H1 (cell line): ENCODE results near the gene NR5A2. TPM values are rescaled to one million over a fixed set of nuclear protein-coding genes. Genes with fewer than 3 reads are reported as not detected.
A peak's percentile ranks its signal among the peaks of the same experiment; 100 is the strongest.

Experiments
- CTCF ChIA-PET: fragments of 300-600 bp; sonication (Branson Sonifier 250); formaldehyde crosslinking; loops from one replicate; lab custom pipeline; 2021; ENCODE audit not compliant: partially characterized antibody; lab: Charles Lee
- POLR2A ChIA-PET: fragments of 300-600 bp; sonication (Branson Sonifier 250); formaldehyde crosslinking; loops from one replicate; lab custom pipeline; 2021; ENCODE audit warnings: inconsistent platforms; ENCODE audit not compliant: partially characterized antibody; lab: Charles Lee
- DNase-seq, 2 experiments: peaks; one replicate each; pipeline versions ENCODE4 v3.0.0 to v3.0.0-alpha.2; 2010 to 2022; ENCODE audit warnings: low spot score in 2 of 2, low read depth in 1 of 2, mixed read lengths in 1 of 2
- FAIRE-seq: peaks from 2 replicates; lab custom pipeline; 2011; peaks lifted over from hg19 to GRCh38; lab: Jason Lieb, UNC
- H2AFZ ChIP-seq: 2 replicates; pipeline ENCODE4 v1.8.1; 2012; ENCODE audit warnings: low read length, inconsistent platforms
- H2AK5ac ChIP-seq: 2 replicates; pipeline ENCODE4 v1.6.1; 2013; ENCODE audit warnings: low read depth, low read length
- H2BK120ac ChIP-seq: replicated peaks from 2 replicates; pipeline ENCODE3; 2013; ENCODE audit warnings: low read depth, low read length, inconsistent platforms
- H2BK12ac ChIP-seq: 2 replicates; pipeline ENCODE4 v1.6.1; 2013; ENCODE audit warnings: low read depth, low read length
- H2BK15ac ChIP-seq: 2 replicates; pipeline ENCODE4 v1.6.1; 2013; ENCODE audit warnings: low read length
- H2BK20ac ChIP-seq: 2 replicates; pipeline ENCODE4 v1.6.1; 2013; ENCODE audit warnings: low read length
- H2BK5ac ChIP-seq: 2 replicates; pipeline ENCODE4 v1.6.1; 2013; ENCODE audit warnings: low read depth, low read length
- H3K14ac ChIP-seq: 2 replicates; pipeline ENCODE4 v1.6.1; 2013; ENCODE audit warnings: inconsistent platforms; ENCODE audit not compliant: insufficient read length
- H3K18ac ChIP-seq: 2 replicates; pipeline ENCODE4 v1.6.1; 2013; ENCODE audit warnings: low read length; ENCODE audit errors: extremely low read depth
- H3K23ac ChIP-seq: 2 replicates; pipeline ENCODE4 v1.6.1; 2013; ENCODE audit warnings: inconsistent platforms; ENCODE audit not compliant: insufficient read length
- H3K23me2 ChIP-seq: 2 replicates; pipeline ENCODE4 v1.6.1; 2013; ENCODE audit warnings: low read depth, low read length
- H3K27ac ChIP-seq: 2 replicates; pipeline ENCODE4 v1.6.1; 2011; ENCODE audit warnings: low read depth, low read length, inconsistent platforms
- H3K27me3 ChIP-seq, 4 experiments: replicated peaks in 1 of 4; 1 replicate in 1 of 4; 2 replicates in 3 of 4; pipeline versions ENCODE4 v1.6.1 to v1.8.1; 2011 to 2013; ENCODE audit warnings: low read length in 3 of 4, mild to moderate bottlenecking in 3 of 4, inconsistent platforms in 2 of 4, mixed read lengths in 2 of 4, moderate library complexity in 1 of 4; ENCODE audit not compliant: control insufficient read depth in 3 of 4, insufficient read depth in 3 of 4; ENCODE audit errors: extremely low read depth in 1 of 4
- H3K36me3 ChIP-seq, 4 experiments: 2 replicates each; pipeline versions ENCODE4 v1.6.1 to v1.8.1; 2011 to 2013; ENCODE audit warnings: mild to moderate bottlenecking in 4 of 4, low read length in 3 of 4, moderate library complexity in 2 of 4, control low read depth in 1 of 4, inconsistent platforms in 1 of 4; ENCODE audit not compliant: insufficient read depth in 4 of 4, control insufficient read depth in 2 of 4
- H3K4ac ChIP-seq: replicated peaks from 2 replicates; pipeline ENCODE3; 2013; ENCODE audit warnings: low read length, low read depth, mixed read lengths, inconsistent platforms; ENCODE audit not compliant: insufficient read length
- H3K4me1 ChIP-seq, 4 experiments: replicated peaks in 1 of 4; 1 replicate in 1 of 4; 2 replicates in 3 of 4; pipeline versions ENCODE4 v1.6.1 to v1.8.1; 2011 to 2013; ENCODE audit warnings: low read length in 3 of 4, inconsistent platforms in 2 of 4, mixed read lengths in 1 of 4; ENCODE audit not compliant: insufficient read depth in 4 of 4, control insufficient read depth in 3 of 4
- H3K4me2 ChIP-seq, 2 experiments: 2 replicates each; pipeline versions ENCODE4 v1.6.1 to v1.8.1; 2011 to 2013; ENCODE audit warnings: low read depth in 2 of 2, low read length in 2 of 2, control low read depth in 1 of 2, inconsistent platforms in 1 of 2, mild to moderate bottlenecking in 1 of 2; ENCODE audit not compliant: insufficient read depth in 1 of 2
- H3K4me3 ChIP-seq, 4 experiments: fragments of 200-600, 300-600 bp in 1 of 4; sonication (generic), shearing (Covaris generic), sonication (Bioruptor Twin) in 1 of 4; 2 replicates each; pipeline versions ENCODE4 v1.5.1 to v1.8.1; 2011 to 2016; ENCODE audit warnings: low read length in 4 of 4, low read depth in 3 of 4, control low read depth in 2 of 4, inconsistent platforms in 2 of 4, mild to moderate bottlenecking in 2 of 4, mixed read lengths in 1 of 4, moderate library complexity in 1 of 4; ENCODE audit not compliant: insufficient read depth in 2 of 4; ENCODE audit errors: extremely low read depth in 1 of 4
- H3K56ac ChIP-seq: replicated peaks from 2 replicates; pipeline ENCODE3; 2013; ENCODE audit warnings: low read depth, mild to moderate bottlenecking, mixed read lengths, low read length, inconsistent platforms; ENCODE audit not compliant: insufficient read length
- H3K79me1 ChIP-seq: 2 replicates; pipeline ENCODE4 v1.6.1; 2013; ENCODE audit warnings: low read depth, low read length, control low read depth
- H3K79me2 ChIP-seq, 2 experiments: 2 replicates each; pipeline versions ENCODE4 v1.6.1 to v1.8.1; 2012 to 2013; ENCODE audit warnings: low read length in 2 of 2, mild to moderate bottlenecking in 2 of 2, inconsistent platforms in 1 of 2; ENCODE audit not compliant: insufficient read depth in 2 of 2, control insufficient read depth in 1 of 2
- H3K9ac ChIP-seq, 4 experiments: replicated peaks in 1 of 4; 1 replicate in 1 of 4; 2 replicates in 3 of 4; pipeline versions ENCODE4 v1.6.1 to v1.8.1; 2011 to 2013; ENCODE audit warnings: low read depth in 3 of 4, low read length in 3 of 4, control low read depth in 2 of 4, mild to moderate bottlenecking in 2 of 4, moderate library complexity in 2 of 4, inconsistent platforms in 1 of 4; ENCODE audit errors: extremely low read depth in 1 of 4
- H3K9me3 ChIP-seq, 2 experiments: 2 replicates each; pipeline versions ENCODE4 v1.6.1 to v1.8.1; 2012 to 2013; ENCODE audit warnings: mild to moderate bottlenecking in 2 of 2, moderate library complexity in 2 of 2, control low read depth in 1 of 2, inconsistent platforms in 1 of 2, low read depth in 1 of 2, low read length in 1 of 2, mixed read lengths in 1 of 2; ENCODE audit not compliant: insufficient read depth in 2 of 2
- H4K20me1 ChIP-seq, 2 experiments: replicated peaks in 1 of 2; 2 replicates each; pipeline versions ENCODE3 to v1.8.1; 2011 to 2013; ENCODE audit warnings: inconsistent platforms in 2 of 2, low read length in 2 of 2, mild to moderate bottlenecking in 1 of 2; ENCODE audit not compliant: insufficient read depth in 2 of 2, control insufficient read depth in 1 of 2
- H4K5ac ChIP-seq: 2 replicates; pipeline ENCODE4 v1.6.1; 2013; ENCODE audit warnings: low read length, low read depth, mixed read lengths, inconsistent platforms; ENCODE audit not compliant: insufficient read length
- H4K8ac ChIP-seq: 2 replicates; pipeline ENCODE4 v1.8.0; 2013; ENCODE audit warnings: mild to moderate bottlenecking, moderate library complexity, low read length, inconsistent platforms; ENCODE audit not compliant: insufficient read depth; ENCODE audit errors: extremely low read depth
- H4K91ac ChIP-seq: replicated peaks from 2 replicates; pipeline ENCODE3; 2013; ENCODE audit warnings: low read length, mixed read lengths, inconsistent platforms; ENCODE audit not compliant: insufficient read length
- BACH1 ChIP-seq: IDR thresholded peaks from 2 replicates; pipeline ENCODE4 v1.6.1; 2012; ENCODE audit warnings: low read length, improper control_type of control experiment
- BRCA1 ChIP-seq: IDR thresholded peaks from 2 replicates; pipeline ENCODE4 v1.6.1; 2012; ENCODE audit warnings: low read depth, low read length, improper control_type of control experiment
- CBX8 ChIP-seq: fragments of 300-800, 300-1000 bp; sonication (generic); IDR thresholded peaks from 2 replicates; pipeline ENCODE4 v1.7.1; 2016; ENCODE audit warnings: low read depth, low read length, borderline replicate concordance
- CEBPB ChIP-seq: IDR thresholded peaks from 2 replicates; pipeline ENCODE4 v1.6.1; 2012; ENCODE audit warnings: low read depth, low read length
- HDAC2 ChIP-seq, 2 experiments: fragments of 300-600 bp in 1 of 2; sonication (generic) in 1 of 2; IDR thresholded peaks; 2 replicates each; pipeline ENCODE4 v1.6.1; 2011 to 2012; ENCODE audit warnings: low read depth in 2 of 2, low read length in 2 of 2, mild to moderate bottlenecking in 2 of 2, moderate library complexity in 2 of 2, borderline replicate concordance in 1 of 2, inconsistent platforms in 1 of 2
- KDM5A ChIP-seq: fragments of 200-600 bp; IDR thresholded peaks from 2 replicates; pipeline ENCODE4 v1.7.1; 2012; ENCODE audit warnings: mild to moderate bottlenecking, low read length, inconsistent platforms, mixed read lengths
- PHF8 ChIP-seq: fragments of 200-600 bp; sonication (generic); conservative IDR thresholded peaks from 2 replicates; pipeline ENCODE4 v1.7.1; 2012; ENCODE audit warnings: low read depth, mild to moderate bottlenecking, inconsistent platforms, low read length, moderate library complexity
- RAD21 ChIP-seq, 2 experiments: IDR thresholded peaks in 1 of 2; conservative IDR thresholded peaks in 1 of 2; 2 replicates each; pipeline ENCODE4 v1.6.1; 2011; ENCODE audit warnings: low read depth in 2 of 2, low read length in 2 of 2, improper control_type of control experiment in 1 of 2, inconsistent platforms in 1 of 2, mild to moderate bottlenecking in 1 of 2, moderate library complexity in 1 of 2
- RBBP5 ChIP-seq: IDR thresholded peaks from 2 replicates; pipeline ENCODE4 v1.7.1; 2012; ENCODE audit warnings: low read depth, mild to moderate bottlenecking, inconsistent platforms, low read length, moderate library complexity, borderline replicate concordance
- RNF2 ChIP-seq: fragments of 200-900, 300-1000 bp; sonication (generic); IDR thresholded peaks from 2 replicates; pipeline ENCODE4 v1.7.1; 2016; ENCODE audit warnings: borderline replicate concordance, low read depth, mild to moderate bottlenecking, antibody characterized with exemption, low read length; ENCODE audit not compliant: poor library complexity, severe bottlenecking; ENCODE audit errors: missing control alignments
- SIX5 ChIP-seq: IDR thresholded peaks from 2 replicates; pipeline ENCODE4 v1.6.1; 2011; ENCODE audit warnings: mild to moderate bottlenecking, low read depth, low read length
- SP2 ChIP-seq: IDR thresholded peaks from 2 replicates; pipeline ENCODE4 v1.6.1; 2012; ENCODE audit warnings: mild to moderate bottlenecking, low read length, inconsistent platforms
- SRF ChIP-seq: IDR thresholded peaks from 2 replicates; pipeline ENCODE4 v1.6.1; 2011; ENCODE audit warnings: mild to moderate bottlenecking, low read depth, low read length, moderate library complexity
- SUZ12 ChIP-seq: fragments of 200-600 bp; sonication (generic); IDR thresholded peaks from 2 replicates; pipeline ENCODE4 v1.6.1; 2012; ENCODE audit warnings: mild to moderate bottlenecking, inconsistent platforms, low read length, moderate library complexity, mixed read lengths
- WGBS, 2 experiments: shearing (Covaris generic) in 1 of 2; methylation state at CpG; one replicate each; pipeline versions ENCODE4 v1.1.6 to v1.1.7; 2013 to 2015; ENCODE audit warnings: low lambda C conversion rate in 2 of 2, mixed read lengths in 2 of 2, inconsistent platforms in 1 of 2, low coverage in 1 of 2, missing lambda C conversion rate in 1 of 2; ENCODE audit not compliant: insufficient replicate concordance in 2 of 2, insufficient coverage in 1 of 2, insufficient read length in 1 of 2; ENCODE audit errors: extremely low coverage in 1 of 2, missing lambda C conversion rate in 1 of 2; 5-methylcytosine and 5-hydroxymethylcytosine counted together
- polyA plus RNA-seq, 7 experiments: library from polyadenylated mRNA; depleted of rRNA in 3 of 7; stranded (reverse) in 5 of 7; unstranded in 2 of 7; fragments of >200 nt in 5 of 7; fragments of 200-250 nt in 2 of 7; gene quantifications; 1 replicate in 5 of 7; 2 replicates in 1 of 7; 4 replicates in 1 of 7; pipeline versions ENCODE4 v1.2.1 to v1.2.3, GENCODE V29; 2011 to 2013; ENCODE audit warnings: missing spikeins in 2 of 7, mixed read lengths in 2 of 7
- total RNA-seq: library from RNA; stranded (reverse); fragmentation: NEBNext Ultra II Directional; extraction: Animal tissue kit (Norgen Biotek cat#: 25700); gene quantifications from 2 replicates; pipeline ENCODE4 v1.2.1, GENCODE V29; 2021

The NR5A2 gene
- total and polyA plus RNA-seq, 2 of the 8 experiments (the other 6 are each of a cell fraction or from before 2014, with no cell fraction given) = 1.7 to 11.6 TPM

GRCh38 chr1:200217703-200218102, 190.2 kb downstream of the NR5A2 start:
- no peak for DNase-seq
- H4K8ac ChIP-seq = no peak overlapping the region
- no peak overlapping the region for H3K4me2 ChIP-seq
- no peaks in the 10 kb centered on the region for H3K4me1 ChIP-seq
- no peak overlapping the region for H4K5ac ChIP-seq
- H2BK12ac ChIP-seq = peak overlapping the region; percentile 34; the same call in 1 of the 2 replicates
- H3K4ac ChIP-seq = no peak overlapping the region
- no peaks in the 10 kb centered on the region for H3K79me1 ChIP-seq
- WGBS, 2 experiments = 92% methylated on average over 5 of the region's 5 CpGs; no CpG with 5 or more reads in 1 of the 2 experiments
- no peak for FAIRE-seq
- POLR2A ChIA-PET = no interaction called here
- H4K91ac ChIP-seq = no peak overlapping the region
- no peak overlapping the region for H2AK5ac ChIP-seq
- no peak overlapping the region for H3K9ac ChIP-seq
- no peak overlapping the region for H3K27ac ChIP-seq
- H4K20me1 ChIP-seq = no peaks in the 10 kb centered on the region
- no peaks in the 10 kb centered on the region for H3K79me2 ChIP-seq
- CTCF ChIA-PET = interaction anchor here (1.1 kb wide), 1 partner anchor 19 kb away, joined by 3 read pairs; no protein-coding TSS in a partner anchor
- H3K56ac ChIP-seq = no peak overlapping the region
- no peak overlapping the region for H2BK20ac ChIP-seq
- H3K36me3 ChIP-seq = no peaks in the 10 kb centered on the region
- no peak overlapping the region for H2BK5ac ChIP-seq
- no peak overlapping the region for H3K23ac ChIP-seq
- no peak overlapping the region for H3K14ac ChIP-seq
- no peak overlapping the region for H3K18ac ChIP-seq
- no peak overlapping the region for H3K4me3 ChIP-seq
- H3K9me3 ChIP-seq = 0 out of 4 replicates have a peak, but pooled peaks cover 0 to 3% of the 10 kb centered on the region in 2 experiments
- 0 out of 2 replicates have a peak overlapping the region, but pooled peaks have one; percentile 21 for H2BK15ac ChIP-seq
- no peak overlapping the region for H2AFZ ChIP-seq
- H2BK120ac ChIP-seq = no peak overlapping the region
- no peaks in the 10 kb centered on the region for H3K27me3 ChIP-seq
- H3K23me2 ChIP-seq = no peaks in the 10 kb centered on the region
- TF ChIP-seq HDAC2 (IDR thresholded peaks at IDR 0.05; ENCODE audit: borderline replicate concordance in 1 of 2, low read depth in 2 of 2, low read length in 2 of 2) (no peak), RAD21 (IDR thresholded peaks at IDR 0.05 in 1 of 2, conservative IDR thresholded peaks at IDR 0.05 in 1 of 2; ENCODE audit: low read depth in 2 of 2, low read length in 2 of 2) (no peak), RBBP5 (no peak), SIX5 (no peak), PHF8 (no peak), CEBPB (no peak), SUZ12 (no peak), BACH1 (no peak), KDM5A (no peak), CBX8 (no peak), SP2 (no peak), SRF (no peak), BRCA1 (no peak), RNF2 (no peak)
